IMR-90 (cell line): ENCODE data around the gene GABBR2. TPM values are rescaled to one million over a fixed set of nuclear protein-coding genes. Genes with fewer than 3 reads are reported as not detected.

Experiments used
- ATAC-seq: fragments of 200-7000 bp; cut with Tn5 transposase; 2 replicates; pipeline ENCODE4 v1.9.1; 2020; ENCODE audit warnings: low read depth, mild to moderate bottlenecking, moderate library complexity
- BruUV-seq: library from RNA; stranded (reverse); fragments of 400-500 nt; replicated peaks from 2 replicates; lab custom pipeline; 2021; lab: Mats Ljungman, UMichigan
- CTCF ChIA-PET: fragments of 300-600 bp; formaldehyde crosslinking; extraction: SDS; loops from one replicate; lab custom pipeline; 2021; ENCODE audit warnings: antibody characterized with exemption; lab: Yijun Ruan, JAX
- POLR2A ChIA-PET: fragments of 300-600 bp; sonication (Branson Sonifier 250); formaldehyde crosslinking; loops from one replicate; lab custom pipeline; 2022; ENCODE audit warnings: antibody characterized with exemption; ENCODE audit not compliant: unreplicated experiment; lab: Charles Lee
- DNase-seq: peaks from one replicate; pipeline ENCODE4 v3.0.0; 2013
- H2AFZ ChIP-seq: replicated peaks from 2 replicates; pipeline ENCODE3; 2013; ENCODE audit warnings: low read length, mild to moderate bottlenecking; ENCODE audit not compliant: poor library complexity
- H2AK5ac ChIP-seq: 2 replicates; pipeline ENCODE4 v1.6.1; 2013; ENCODE audit warnings: low read depth, low read length, inconsistent platforms
- H2AK9ac ChIP-seq: replicated peaks from 2 replicates; pipeline ENCODE3; 2013; ENCODE audit warnings: mild to moderate bottlenecking, low read depth, low read length, moderate library complexity; ENCODE audit not compliant: poor library complexity
- H2BK120ac ChIP-seq: 2 replicates; pipeline ENCODE4 v1.6.1; 2013; ENCODE audit warnings: low read depth, low read length, inconsistent platforms
- H2BK15ac ChIP-seq: 3 replicates; pipeline ENCODE4 v1.6.1; 2013; ENCODE audit warnings: low read depth, low read length, inconsistent platforms
- H2BK20ac ChIP-seq: 2 replicates; pipeline ENCODE4 v1.6.1; 2013; ENCODE audit warnings: low read depth, mild to moderate bottlenecking, inconsistent platforms, low read length, moderate library complexity
- H2BK5ac ChIP-seq: 2 replicates; pipeline ENCODE4 v1.6.1; 2013; ENCODE audit warnings: mild to moderate bottlenecking, low read depth, low read length, inconsistent platforms; ENCODE audit not compliant: poor library complexity, severe bottlenecking
- H3K14ac ChIP-seq: replicated peaks from 2 replicates; pipeline ENCODE4 v1.6.1; 2013; ENCODE audit warnings: low read depth, low read length, inconsistent platforms
- H3K18ac ChIP-seq: 2 replicates; pipeline ENCODE4 v1.6.1; 2013; ENCODE audit warnings: low read depth, low read length, control low read depth
- H3K23ac ChIP-seq: 2 replicates; pipeline ENCODE4 v1.6.1; 2013; ENCODE audit warnings: low read depth, low read length, inconsistent platforms
- H3K27ac ChIP-seq: 2 replicates; pipeline ENCODE4 v1.5.1; 2013; ENCODE audit warnings: mild to moderate bottlenecking, control low read depth, low read length; ENCODE audit not compliant: insufficient read depth
- H3K27me3 ChIP-seq: 2 replicates; pipeline ENCODE4 v1.6.1; 2013; ENCODE audit warnings: low read length; ENCODE audit not compliant: control insufficient read depth, insufficient read depth
- H3K36me3 ChIP-seq: 2 replicates; pipeline ENCODE4 v1.6.1; 2013; ENCODE audit warnings: low read length, mixed read lengths; ENCODE audit not compliant: control insufficient read depth, insufficient read depth
- H3K4ac ChIP-seq: 2 replicates; pipeline ENCODE4 v1.6.1; 2013; ENCODE audit warnings: low read depth, low read length, inconsistent platforms
- H3K4me1 ChIP-seq: 2 replicates; pipeline ENCODE4 v1.6.1; 2013; ENCODE audit warnings: low read length, mixed read lengths; ENCODE audit not compliant: control insufficient read depth, insufficient read depth
- H3K4me2 ChIP-seq: 2 replicates; pipeline ENCODE4 v1.6.1; 2013; ENCODE audit warnings: low read depth, mild to moderate bottlenecking, control low read depth, low read length, moderate library complexity
- H3K4me3 ChIP-seq: 2 replicates; pipeline ENCODE4 v1.5.1; 2013; ENCODE audit warnings: low read depth, mild to moderate bottlenecking, control low read depth, low read length, moderate library complexity; ENCODE audit not compliant: insufficient read depth
- H3K56ac ChIP-seq: 2 replicates; pipeline ENCODE4 v1.6.1; 2013; ENCODE audit warnings: low read length, inconsistent platforms; ENCODE audit not compliant: insufficient read depth; ENCODE audit errors: extremely low read depth
- H3K79me1 ChIP-seq, 2 experiments: 2 replicates each; pipeline ENCODE4 v1.6.1; 2013; ENCODE audit warnings: low read length in 2 of 2, inconsistent platforms in 1 of 2, low read depth in 1 of 2
- H3K9ac ChIP-seq: 2 replicates; pipeline ENCODE4 v1.6.1; 2013; ENCODE audit warnings: low read depth, low read length, control low read depth
- H3K9me1 ChIP-seq: 2 replicates; pipeline ENCODE4 v1.6.1; 2013; ENCODE audit warnings: low read length, inconsistent platforms; ENCODE audit not compliant: insufficient read depth
- H3K9me3 ChIP-seq: 2 replicates; pipeline ENCODE4 v1.6.1; 2013; ENCODE audit warnings: low read length; ENCODE audit not compliant: control insufficient read depth, insufficient read depth
- H4K20me1 ChIP-seq: 2 replicates; pipeline ENCODE4 v1.6.1; 2013; ENCODE audit warnings: low read length, inconsistent platforms; ENCODE audit not compliant: insufficient read depth
- H4K5ac ChIP-seq: 2 replicates; pipeline ENCODE4 v1.6.1; 2013; ENCODE audit warnings: mild to moderate bottlenecking, low read depth, low read length, control low read depth
- H4K8ac ChIP-seq, 2 experiments: 2 replicates each; pipeline ENCODE4 v1.6.1; 2013; ENCODE audit warnings: low read depth in 2 of 2, low read length in 2 of 2, control low read depth in 1 of 2, inconsistent platforms in 1 of 2
- H4K91ac ChIP-seq: 2 replicates; pipeline ENCODE4 v1.6.1; 2013; ENCODE audit warnings: low read depth, low read length, inconsistent platforms; ENCODE audit not compliant: insufficient read depth
- MXI1 ChIP-seq: IDR thresholded peaks from 2 replicates; pipeline ENCODE4 v1.6.1; 2012; ENCODE audit warnings: low read depth, mild to moderate bottlenecking, low read length, moderate library complexity, borderline replicate concordance
- WGBS, 2 experiments: methylation state at CpG; one replicate each; pipeline versions ENCODE4 v1.1.5 to v1.1.7; 2013; ENCODE audit warnings: missing lambda C conversion rate in 2 of 2; ENCODE audit not compliant: insufficient read length in 1 of 2; ENCODE audit errors: extremely low coverage in 2 of 2; 5-methylcytosine and 5-hydroxymethylcytosine counted together
- dilution Hi-C: fragments of 300-500 bp; cut with HindIII; formaldehyde crosslinking; loops from one replicate; pipeline ENCODE4 v1.14.3; 2018; ENCODE audit warnings: low sequenced_read_pairs; ENCODE audit not compliant: unreplicated experiment
- in situ Hi-C: fragments of 300-500 bp; cut with MboI; formaldehyde crosslinking; loops from 3 replicates; pipeline ENCODE4 v1.14.3; 2019; ENCODE audit warnings: low sequenced_read_pairs, inconsistent platforms, mixed read lengths
- intact Hi-C: fragments of 100-400 bp; cut with micrococcal nuclease; formaldehyde crosslinking; loops from 2 replicates; pipeline ENCODE4 v1.10.0; 2022
- polyA plus RNA-seq, 3 experiments: library from polyadenylated mRNA; depleted of rRNA; stranded (reverse); fragments of >200 nt; gene quantifications; 2 replicates each; pipeline ENCODE4 v1.2.3, GENCODE V29; 2012; ENCODE audit warnings: low replicate concordance in 1 of 3
- total RNA-seq: library from RNA; depleted of rRNA; stranded (reverse); fragments of >200 nt; gene quantifications from 2 replicates; pipeline ENCODE4 v1.2.3, GENCODE V29; 2012
- TF ChIP-seq, protein P1 (sequence below): conservative IDR thresholded peaks from 2 replicates; pipeline ENCODE4 v1.5.1; 2012; ENCODE audit warnings: mild to moderate bottlenecking, low read depth, low read length, improper control_type of control experiment
- TF ChIP-seq, protein P2 (sequence below): fragments of 150-350 bp; IDR thresholded peaks from 2 replicates; pipeline ENCODE4 v1.6.1; 2017; ENCODE audit warnings: mild to moderate bottlenecking, antibody characterized with exemption, low read length, low read depth

The GABBR2 gene
- total and polyA plus RNA-seq, 2 of the 4 experiments (the other 2 are of a cell fraction): 14.2 to 20.3 TPM

DNA sequence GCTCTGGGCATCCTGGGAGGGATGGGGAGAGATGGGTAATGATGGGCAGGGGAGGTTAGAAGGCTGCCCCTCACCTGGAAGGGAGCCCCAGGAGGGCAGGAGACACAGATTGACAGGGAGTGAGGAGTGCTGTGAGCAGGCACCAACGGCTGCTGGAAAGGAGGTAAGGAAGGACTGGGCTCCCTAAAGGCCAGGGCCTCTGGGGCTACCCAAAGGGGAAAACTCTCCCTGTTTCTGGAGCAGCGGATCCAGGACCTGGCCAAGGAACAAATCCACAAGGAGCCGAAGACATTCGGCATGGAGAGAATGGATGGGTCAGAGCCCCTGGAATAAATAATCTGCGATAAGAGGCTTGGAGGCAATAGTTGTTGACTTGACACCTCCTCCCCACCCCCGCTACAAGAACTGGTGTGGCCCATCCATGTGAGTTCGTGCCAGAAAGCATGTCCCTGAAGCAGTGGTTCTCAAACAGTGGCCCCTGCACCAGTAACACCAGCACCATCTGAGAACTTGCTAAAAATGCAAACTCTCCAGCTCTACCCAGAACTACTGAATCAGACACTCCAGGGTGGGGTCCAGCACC, 208.3 kb downstream of the GABBR2 start:
- Histone ChIP-seq H4K91ac (no peak overlapping the region; the same call in 1 of the 2 replicates), H3K56ac (no peak overlapping the region), H3K9me3 (no peaks in the 10 kb centered on the region), H2AFZ (no peak overlapping the region), H4K20me1 (no peaks in the 10 kb centered on the region), H3K23ac (no peak overlapping the region), H2BK15ac (peak overlapping the region; percentile 71; the same call in 2 of the 3 replicates), H4K8ac (peak overlapping the region in 1 of 2 experiments; percentile 31; a peak in 1 of 4 replicates), H3K27me3 (no peaks in the 10 kb centered on the region), H3K4ac (peak overlapping the region; percentile 44), H2AK9ac (no peak overlapping the region), H3K9ac (no peak overlapping the region), H3K4me3 (no peak overlapping the region), H3K4me1 (peaks cover 23% of the 10 kb centered on the region), H3K18ac (no peak overlapping the region; the same call in 1 of the 2 replicates), H3K4me2 (no peak overlapping the region), H2AK5ac (0 out of 2 replicates have a peak overlapping the region, but pooled peaks have one; percentile 50), H3K79me1 (peaks cover 24 to 52% of the 10 kb centered on the region in 2 experiments), H3K36me3 (peaks cover 3% of the 10 kb centered on the region), H3K14ac (no peak overlapping the region), H2BK5ac (peak overlapping the region; percentile 21), H2BK120ac (peak overlapping the region; percentile 49), H3K9me1 (peaks cover 29% of the 10 kb centered on the region), H4K5ac (no peak overlapping the region), H2BK20ac (peak overlapping the region; percentile 18), H3K27ac (no peak overlapping the region)
- in situ Hi-C loops: no loop called here
- ChIA-PET CTCF (no interaction called here), POLR2A (no interaction called here)
- intact Hi-C loops: no loop called here
- 73% methylated on average over 3 of the region's 7 CpGs; no CpG with 5 or more reads in 1 of the 2 experiments for WGBS, 2 experiments
- TF ChIP-seq MXI1: no peak
- TF ChIP-seq, protein P1, sequence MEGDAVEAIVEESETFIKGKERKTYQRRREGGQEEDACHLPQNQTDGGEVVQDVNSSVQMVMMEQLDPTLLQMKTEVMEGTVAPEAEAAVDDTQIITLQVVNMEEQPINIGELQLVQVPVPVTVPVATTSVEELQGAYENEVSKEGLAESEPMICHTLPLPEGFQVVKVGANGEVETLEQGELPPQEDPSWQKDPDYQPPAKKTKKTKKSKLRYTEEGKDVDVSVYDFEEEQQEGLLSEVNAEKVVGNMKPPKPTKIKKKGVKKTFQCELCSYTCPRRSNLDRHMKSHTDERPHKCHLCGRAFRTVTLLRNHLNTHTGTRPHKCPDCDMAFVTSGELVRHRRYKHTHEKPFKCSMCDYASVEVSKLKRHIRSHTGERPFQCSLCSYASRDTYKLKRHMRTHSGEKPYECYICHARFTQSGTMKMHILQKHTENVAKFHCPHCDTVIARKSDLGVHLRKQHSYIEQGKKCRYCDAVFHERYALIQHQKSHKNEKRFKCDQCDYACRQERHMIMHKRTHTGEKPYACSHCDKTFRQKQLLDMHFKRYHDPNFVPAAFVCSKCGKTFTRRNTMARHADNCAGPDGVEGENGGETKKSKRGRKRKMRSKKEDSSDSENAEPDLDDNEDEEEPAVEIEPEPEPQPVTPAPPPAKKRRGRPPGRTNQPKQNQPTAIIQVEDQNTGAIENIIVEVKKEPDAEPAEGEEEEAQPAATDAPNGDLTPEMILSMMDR: no peak
- TF ChIP-seq, protein P2, sequence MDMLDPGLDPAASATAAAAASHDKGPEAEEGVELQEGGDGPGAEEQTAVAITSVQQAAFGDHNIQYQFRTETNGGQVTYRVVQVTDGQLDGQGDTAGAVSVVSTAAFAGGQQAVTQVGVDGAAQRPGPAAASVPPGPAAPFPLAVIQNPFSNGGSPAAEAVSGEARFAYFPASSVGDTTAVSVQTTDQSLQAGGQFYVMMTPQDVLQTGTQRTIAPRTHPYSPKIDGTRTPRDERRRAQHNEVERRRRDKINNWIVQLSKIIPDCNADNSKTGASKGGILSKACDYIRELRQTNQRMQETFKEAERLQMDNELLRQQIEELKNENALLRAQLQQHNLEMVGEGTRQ: no peak
- dilution Hi-C loops: no loop called here
- BruUV-seq: no TSS peak
- DNase-seq (no peak), ATAC-seq (no peak)
